ENCODE data around the gene TNFAIP2.

- TF ChIP-seq CTCF (IDR thresholded peaks at IDR 0.05): no peak
- no peak for TF ChIP-seq POLR2A (IDR thresholded peaks at IDR 0.05)
Observed at GRCh38 chr14:103116636-103117035, 6.6 kb upstream of the TNFAIP2 start.
